Gastrocnemius medialis (tissue), 4 donors: Measurements from ENCODE around the gene DGCR8.

ENCODE experiments used
- POLR2A ChIP-seq, 2 donors: fragments of 450-650 bp; IDR thresholded peaks; one replicate each; pipeline ENCODE4 v1.6.1; 2017; ENCODE audit warnings: antibody characterized with exemption in 2 of 2, mild to moderate bottlenecking in 2 of 2, moderate library complexity in 2 of 2
- TF ChIP-seq, protein P1 (sequence below), 5 experiments: fragments of 450-650 bp in 3 of 5; fragments of 200-600 bp in 2 of 5; sonication (generic) in 2 of 5; IDR thresholded peaks in 4 of 5; conservative IDR thresholded peaks in 1 of 5; 1 replicate in 4 of 5; 2 replicates in 1 of 5; pipeline ENCODE4 v1.5.1; 2016 to 2019; ENCODE audit warnings: antibody characterized with exemption in 5 of 5, mild to moderate bottlenecking in 3 of 5, moderate library complexity in 3 of 5

GRCh38 chr22:20069331-20070042, 10.6 kb upstream of the DGCR8 start:
- TF ChIP-seq, protein P1, sequence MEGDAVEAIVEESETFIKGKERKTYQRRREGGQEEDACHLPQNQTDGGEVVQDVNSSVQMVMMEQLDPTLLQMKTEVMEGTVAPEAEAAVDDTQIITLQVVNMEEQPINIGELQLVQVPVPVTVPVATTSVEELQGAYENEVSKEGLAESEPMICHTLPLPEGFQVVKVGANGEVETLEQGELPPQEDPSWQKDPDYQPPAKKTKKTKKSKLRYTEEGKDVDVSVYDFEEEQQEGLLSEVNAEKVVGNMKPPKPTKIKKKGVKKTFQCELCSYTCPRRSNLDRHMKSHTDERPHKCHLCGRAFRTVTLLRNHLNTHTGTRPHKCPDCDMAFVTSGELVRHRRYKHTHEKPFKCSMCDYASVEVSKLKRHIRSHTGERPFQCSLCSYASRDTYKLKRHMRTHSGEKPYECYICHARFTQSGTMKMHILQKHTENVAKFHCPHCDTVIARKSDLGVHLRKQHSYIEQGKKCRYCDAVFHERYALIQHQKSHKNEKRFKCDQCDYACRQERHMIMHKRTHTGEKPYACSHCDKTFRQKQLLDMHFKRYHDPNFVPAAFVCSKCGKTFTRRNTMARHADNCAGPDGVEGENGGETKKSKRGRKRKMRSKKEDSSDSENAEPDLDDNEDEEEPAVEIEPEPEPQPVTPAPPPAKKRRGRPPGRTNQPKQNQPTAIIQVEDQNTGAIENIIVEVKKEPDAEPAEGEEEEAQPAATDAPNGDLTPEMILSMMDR (IDR thresholded peaks at IDR 0.05 in 4 of 5, conservative IDR thresholded peaks at IDR 0.05 in 1 of 5), result no peak
- no peak for TF ChIP-seq POLR2A (IDR thresholded peaks at IDR 0.05)
